Ovary (tissue), 9 donors: ENCODE data around the gene FOXK2. TPM values are rescaled to one million over a fixed set of nuclear protein-coding genes. Genes with fewer than 3 reads are reported as not detected.

Source experiments
- DNase-seq, 5 donors: peaks; one replicate each; pipeline ENCODE4 v3.0.0-alpha.2; 2019 to 2020
- H3K27ac ChIP-seq, 2 donors: fragments of 200-600 bp; one replicate each; pipeline versions ENCODE4 v1.5.1 to v1.8.0; 2019 to 2022
- H3K27me3 ChIP-seq: fragments of 200-600 bp; one replicate; pipeline ENCODE4 v1.8.0; 2022
- H3K36me3 ChIP-seq: fragments of 200-600 bp; sonication (generic); one replicate; pipeline ENCODE4 v1.5.1; 2019
- H3K4me1 ChIP-seq: one replicate; pipeline ENCODE4 v1.8.1; 2013; ENCODE audit warnings: mild to moderate bottlenecking, moderate library complexity; ENCODE audit not compliant: insufficient read depth
- H3K4me3 ChIP-seq: fragments of 200-600 bp; sonication (generic); one replicate; pipeline ENCODE4 v1.5.1; 2017
- H3K9me3 ChIP-seq, 2 donors: fragments of 200-600 bp in 1 of 2; sonication (generic) in 1 of 2; one replicate each; pipeline versions ENCODE4 v1.5.1 to v1.8.1; 2013 to 2019; ENCODE audit warnings: mild to moderate bottlenecking in 1 of 2, moderate library complexity in 1 of 2
- CTCF ChIP-seq, 3 donors: fragments of 450-650 bp in 2 of 3; fragments of 200-600 bp in 1 of 3; IDR thresholded peaks; one replicate each; pipeline versions ENCODE4 v1.5.1 to v1.8.0; 2016 to 2022; ENCODE audit warnings: antibody characterized with exemption in 3 of 3, mild to moderate bottlenecking in 1 of 3
- EP300 ChIP-seq: sonication (generic); formaldehyde crosslinking; IDR thresholded peaks from one replicate; pipeline ENCODE4 v1.6.1; 2017; ENCODE audit warnings: antibody characterized with exemption
- POLR2A ChIP-seq: fragments of 450-650 bp; IDR thresholded peaks from one replicate; pipeline ENCODE4 v1.6.1; 2017; ENCODE audit warnings: antibody characterized with exemption, mild to moderate bottlenecking, moderate library complexity
- WGBS, 3 donors: extraction: QIAGEN DNeasy Blood & Tissue Kit in 1 of 3; methylation state at CpG; one replicate each; pipeline versions ENCODE4 v1.1.5 to v1.1.7; 2013 to 2017; 5-methylcytosine and 5-hydroxymethylcytosine counted together
- intact Hi-C, 4 donors: fragments of 100-400 bp; cut with DNase I; formaldehyde crosslinking; loops; one replicate each; pipeline versions ENCODE4 v1.11.0 to v1.15.1; 2022 to 2023
- polyA plus RNA-seq, 2 donors: library from polyadenylated mRNA; stranded (reverse); fragments of 200-250 nt in 1 of 2; fragments of 350-450 nt in 1 of 2; fragmentation: Illumina TruSeq in 1 of 2; extraction: RNeasy Lipid Tissue Mini Kit (QIAGEN cat#74804) in 1 of 2; gene quantifications; one replicate each; pipeline ENCODE4 v1.2.3, GENCODE V29; 2013 to 2014
- total RNA-seq, 7 donors: library from RNA; depleted of rRNA in 2 of 7; stranded (reverse); fragments of >200 nt in 2 of 7; fragmentation: NEBNext Ultra II Directional in 3 of 7; extraction: Animal tissue kit (Norgen Biotek cat#: 25700) in 3 of 7; gene quantifications; one replicate each; pipeline versions ENCODE4 v1.1.0 to v1.2.4, GENCODE V29; 2016 to 2023
- donor health status: DM: no; HTN: no; CAD: no; lungs with moderate emphysema.
- donor health status: DM: no; HTN: no; CAD: no.
- donor health status: Bipolar disorder and iron deficiency.
- donor health status: DM: yes; HTN: yes; CAD: no.
- donor health status: DM: no; HTN: no; CAD: no.
- donor health status: DM: yes; HTN: yes; CAD: no.

FOXK2 gene
- total and polyA plus RNA-seq, 9 donors: 19.1 to 67.6 (median 43.0) TPM

- H3K9me3 ChIP-seq: no peaks in the 10 kb centered on the region
- no peaks in the 10 kb centered on the region for H3K36me3 ChIP-seq
- H3K4me1 ChIP-seq: peaks cover 3% of the 10 kb centered on the region
- H3K27me3 ChIP-seq: no peaks in the 10 kb centered on the region
- peak overlapping the region; percentile 65 for H3K4me3 ChIP-seq
- peak; percentile 96 to 98 (median 97) for DNase-seq
- peak overlapping the region; percentile 56 to 71 for H3K27ac ChIP-seq
- TF ChIP-seq POLR2A (peak; percentile 70), EP300 (no peak), CTCF (IDR thresholded peaks at IDR 0.05) (peak in 1 of 3 donors; percentile 6)
- intact Hi-C loops: loop anchor here in 3 of 4 donors (5.0 to 10.0 kb wide), 3 partner anchors 56 to 142 kb away; partner anchors contain the start of gene TEX19 (in 1 of the 3)
- 5 to 19% (median 9%) methylated on average over 26 to 83 of the region's 83 CpGs for WGBS, 3 donors
These were observed 22.8 kb upstream of the FOXK2 start for GRCh38 chr17:82496529-82497434.

- TF ChIP-seq POLR2A (no peak), CTCF (IDR thresholded peaks at IDR 0.05) (no peak), EP300 (no peak)
- DNase-seq: peak in 4 of 5 donors; percentile 52 to 71 (median 66)
- no peaks in the 10 kb centered on the region for H3K27me3 ChIP-seq
- peak overlapping the region; percentile 65 for H3K4me3 ChIP-seq
- H3K36me3 ChIP-seq: no peaks in the 10 kb centered on the region
- H3K4me1 ChIP-seq: peaks cover 3% of the 10 kb centered on the region
- intact Hi-C loops: loop anchor here in 3 of 4 donors (5.0 to 10.0 kb wide), 3 partner anchors 55 to 143 kb away; partner anchors contain the start of gene TEX19 (in 1 of the 3)
- no peaks in the 10 kb centered on the region for H3K9me3 ChIP-seq
- WGBS, 3 donors: 4 to 5% (median 4%) methylated on average over 48 to 66 of the region's 66 CpGs
- peak overlapping the region in 1 of 2 donors; percentile 71 for H3K27ac ChIP-seq
These were observed 21.8 kb upstream of the FOXK2 start for GRCh38 chr17:82497483-82498405.

GRCh38 chr17:82502207-82502606 lies 17.3 kb upstream of the FOXK2 start:
- 44 to 45% (median 44%) methylated on average over 8 of the region's 8 CpGs for WGBS, 3 donors
- Histone ChIP-seq H3K36me3 (no peaks in the 10 kb centered on the region), H3K27me3 (no peaks in the 10 kb centered on the region), H3K4me1 (no peaks in the 10 kb centered on the region), H3K4me3 (no peak overlapping the region), H3K9me3 (no peaks in the 10 kb centered on the region), H3K27ac (no peak overlapping the region)
- DNase-seq: no peak
- intact Hi-C loops: no loop called here
- TF ChIP-seq EP300 (no peak), CTCF (IDR thresholded peaks at IDR 0.05) (no peak), POLR2A (no peak)

GRCh38 chr17:82503094-82503727 lies 16.3 kb upstream of the FOXK2 start:
- no peak for DNase-seq
- Histone ChIP-seq H3K27ac (no peak overlapping the region), H3K27me3 (no peaks in the 10 kb centered on the region), H3K9me3 (no peaks in the 10 kb centered on the region), H3K4me1 (no peaks in the 10 kb centered on the region), H3K4me3 (no peak overlapping the region), H3K36me3 (no peaks in the 10 kb centered on the region)
- WGBS, 3 donors: 75 to 81% (median 80%) methylated on average over 12 of the region's 12 CpGs
- intact Hi-C loops: no loop called here
- no peak for TF ChIP-seq POLR2A
- TF ChIP-seq CTCF (IDR thresholded peaks at IDR 0.05): no peak
- no peak for TF ChIP-seq EP300
